B cell (primary cell): ENCODE data around the gene PPP2R5E. TPM values are rescaled to one million over a fixed set of nuclear protein-coding genes. Genes with fewer than 3 reads are reported as not detected.

Experiments used
- ATAC-seq: fragments of 200-7000 bp; cut with Tn5 transposase; one replicate; pipeline ENCODE4 v1.10.0; 2021; ENCODE audit warnings: low read depth, mild to moderate bottlenecking, moderate number of reproducible peaks, moderate library complexity
- CTCF ChIA-PET: fragments of 350-600 bp; sonication (Branson Sonifier 250); formaldehyde crosslinking; loops from one replicate; lab custom pipeline; 2021; ENCODE audit warnings: antibody characterized with exemption, inconsistent platforms; lab: Charles Lee
- POLR2A ChIA-PET: fragments of 350-600 bp; sonication (Branson Sonifier 250); formaldehyde crosslinking; loops from one replicate; lab custom pipeline; 2021; ENCODE audit warnings: antibody characterized with exemption; lab: Charles Lee
- DNase-seq: peaks from one replicate; pipeline ENCODE4 v3.0.0; 2013
- H2AFZ ChIP-seq: 2 replicates; pipeline ENCODE4 v1.6.1; 2012; ENCODE audit warnings: mild to moderate bottlenecking, low read depth, low read length; ENCODE audit not compliant: insufficient read depth, poor library complexity, severe bottlenecking
- H3K27ac ChIP-seq, 2 donors: 1 replicate in 1 of 2; 2 replicates in 1 of 2; pipeline ENCODE4 v1.5.1; 2012 to 2013; ENCODE audit warnings: low read length in 2 of 2, mild to moderate bottlenecking in 2 of 2, moderate library complexity in 1 of 2
- H3K27me3 ChIP-seq, 4 experiments: fragments of 200-600 bp in 1 of 4; sonication (generic) in 1 of 4; replicated peaks in 1 of 4; 1 replicate in 2 of 4; 2 replicates in 2 of 4; pipeline versions ENCODE4 v1.6.1 to v1.7.0; 2013 to 2016; ENCODE audit warnings: low read length in 3 of 4, mild to moderate bottlenecking in 2 of 4, mixed read lengths in 1 of 4, moderate library complexity in 1 of 4; ENCODE audit not compliant: insufficient read depth in 4 of 4, control insufficient read depth in 3 of 4; ENCODE audit errors: control extremely low read depth in 1 of 4
- H3K36me3 ChIP-seq, 2 experiments: replicated peaks in 1 of 2; 1 replicate in 1 of 2; 2 replicates in 1 of 2; pipeline versions ENCODE4 v1.6.1 to v1.7.1; 2013; ENCODE audit warnings: low read length in 1 of 2; ENCODE audit not compliant: insufficient read depth in 2 of 2, control insufficient read depth in 1 of 2; ENCODE audit errors: control extremely low read depth in 1 of 2, extremely low read depth in 1 of 2
- H3K4me1 ChIP-seq, 2 donors: fragments of 200-600 bp in 1 of 2; sonication (generic) in 1 of 2; 1 replicate in 1 of 2; 2 replicates in 1 of 2; pipeline versions ENCODE4 v1.5.1 to v1.6.1; 2013 to 2017; ENCODE audit warnings: low read length in 2 of 2; ENCODE audit not compliant: control insufficient read depth in 2 of 2, insufficient read depth in 2 of 2
- H3K4me2 ChIP-seq: replicated peaks from 2 replicates; pipeline ENCODE3; 2012; ENCODE audit warnings: mild to moderate bottlenecking, low read depth, low read length; ENCODE audit not compliant: poor library complexity, severe bottlenecking
- H3K4me3 ChIP-seq, 5 experiments: fragments of 200-600 bp in 1 of 5; sonication (generic) in 1 of 5; 1 replicate in 3 of 5; 2 replicates in 2 of 5; pipeline versions ENCODE4 v1.5.1 to v1.7.0; 2011 to 2016; ENCODE audit warnings: low read length in 4 of 5, mild to moderate bottlenecking in 4 of 5, low read depth in 2 of 5, control low read depth in 1 of 5, moderate library complexity in 1 of 5; ENCODE audit not compliant: insufficient read depth in 1 of 5; ENCODE audit errors: control extremely low read depth in 1 of 5, extremely low read depth in 1 of 5
- H3K79me2 ChIP-seq: fragments of 200-600 bp; sonication (generic); one replicate; pipeline ENCODE4 v1.6.0; 2016; ENCODE audit warnings: low read length; ENCODE audit not compliant: control insufficient read depth, insufficient read depth
- H3K9ac ChIP-seq: fragments of 200-600 bp; sonication (generic); 2 replicates; pipeline ENCODE4 v1.6.1; 2017; ENCODE audit warnings: mild to moderate bottlenecking, low read length, moderate library complexity
- H3K9me3 ChIP-seq, 3 donors: one replicate each; pipeline versions ENCODE4 v1.6.1 to v1.7.1; 2013; ENCODE audit warnings: low read length in 2 of 3; ENCODE audit not compliant: control insufficient read depth in 2 of 3, insufficient read depth in 1 of 3; ENCODE audit errors: control extremely low read depth in 1 of 3
- H4K20me1 ChIP-seq: 2 replicates; pipeline ENCODE4 v1.6.0; 2012; ENCODE audit warnings: mild to moderate bottlenecking, low read length; ENCODE audit not compliant: insufficient read depth, control insufficient read depth, poor library complexity, severe bottlenecking
- H3K27ac Mint-ChIP-seq: one replicate; pipeline ENCODE4 v1.8.0; 2021; ENCODE audit warnings: mixed read lengths
- H3K27me3 Mint-ChIP-seq: one replicate; pipeline ENCODE4 v1.8.0; 2021; ENCODE audit warnings: mixed read lengths
- H3K4me1 Mint-ChIP-seq: one replicate; pipeline ENCODE4 v1.8.0; 2021; ENCODE audit warnings: mixed read lengths
- H3K4me3 Mint-ChIP-seq: one replicate; pipeline ENCODE4 v1.8.0; 2021; ENCODE audit warnings: mixed read lengths
- H3K9me3 Mint-ChIP-seq: one replicate; pipeline ENCODE4 v1.8.0; 2022; ENCODE audit warnings: mixed read lengths; ENCODE audit not compliant: insufficient read depth
- CTCF ChIP-seq: fragments of 200-600 bp; IDR thresholded peaks from one replicate; pipeline ENCODE4 v1.8.0; 2022; ENCODE audit warnings: antibody characterized with exemption, mild to moderate bottlenecking
- EZH2 ChIP-seq: IDR thresholded peaks from 2 replicates; pipeline ENCODE4 v1.6.1; 2012; ENCODE audit warnings: borderline replicate concordance, low read depth, mild to moderate bottlenecking, moderate library complexity, low read length; ENCODE audit not compliant: insufficient read depth, poor library complexity, severe bottlenecking
- WGBS: methylation state at CpG from one replicate; pipeline ENCODE4 v1.1.5; 2013; ENCODE audit warnings: missing lambda C conversion rate; ENCODE audit not compliant: insufficient coverage; 5-methylcytosine and 5-hydroxymethylcytosine counted together
- intact Hi-C: fragments of 100-400 bp; cut with micrococcal nuclease; formaldehyde crosslinking; loops from one replicate; pipeline ENCODE4 v1.10.0; 2022
- polyA plus RNA-seq: library from polyadenylated mRNA; depleted of rRNA; stranded (reverse); fragments of >200 nt; gene quantifications from 2 replicates; pipeline ENCODE4 v1.2.3, GENCODE V29; 2012
- total RNA-seq, 2 donors: library from RNA; stranded (reverse); fragments of 120-200 nt in 1 of 2; gene quantifications; 1 replicate in 1 of 2; 2 replicates in 1 of 2; pipeline versions ENCODE4 v1.2.3 to v1.2.4, GENCODE V29; 2013 to 2022

PPP2R5E gene
- total and polyA plus RNA-seq, 2 donors (not counting 1 experiment from before 2014, with no cell fraction given): 6.3 to 40.6 TPM

DNA sequence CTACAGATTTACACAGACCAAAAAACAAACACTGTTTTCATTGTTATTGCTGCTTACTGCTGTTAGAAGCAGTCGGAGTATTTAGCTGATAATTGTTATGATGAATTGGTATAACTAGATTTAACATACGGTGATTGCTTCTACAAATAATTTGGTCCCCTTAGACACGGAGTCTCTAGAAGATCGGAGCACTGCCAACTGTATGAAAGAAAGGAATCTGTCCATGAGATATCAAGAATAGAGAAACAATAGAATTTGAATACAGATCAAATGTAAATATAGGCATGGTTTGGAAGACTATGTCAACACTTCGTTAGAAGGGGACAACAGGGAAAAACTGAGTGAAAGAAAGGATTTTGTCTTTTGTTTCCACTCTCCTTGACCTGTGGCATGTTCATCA lies 110.9 kb downstream of the PPP2R5E start:
- DNase-seq: no peak
- Histone ChIP-seq H3K27me3 (no peaks in the 10 kb centered on the region), H3K36me3 (no peaks in the 10 kb centered on the region), H3K79me2 (peaks cover 51% of the 10 kb centered on the region), H3K4me3 (no peak overlapping the region), H3K9me3 (no peaks in the 10 kb centered on the region), H3K27ac (no peak overlapping the region), H3K9ac (no peak overlapping the region), H4K20me1 (peaks cover 27% of the 10 kb centered on the region), H3K4me1 (peaks cover 4 to 5% of the 10 kb centered on the region in 2 donors), H2AFZ (no peak overlapping the region), H3K4me2 (no peak overlapping the region)
- Mint-ChIP-seq H3K4me3 (no peak overlapping the region), H3K27ac (no peak overlapping the region), H3K9me3 (no peaks in the 10 kb centered on the region), H3K27me3 (no peaks in the 10 kb centered on the region), H3K4me1 (peaks cover 49% of the 10 kb centered on the region)
- whole genome bisulfite sequencing: 100% methylated on average over 1 of the region's 5 CpGs
- no peak for TF ChIP-seq CTCF
- TF ChIP-seq EZH2: no peak
- ChIA-PET POLR2A (interaction anchor here (0.6 to 0.7 kb wide), 2 partner anchors 26 to 41 kb away, joined by 3 to 5 read pairs; no protein-coding TSS in a partner anchor), CTCF (no interaction called here)
- intact Hi-C loops: no loop called here
- ATAC-seq: no peak

DNA sequence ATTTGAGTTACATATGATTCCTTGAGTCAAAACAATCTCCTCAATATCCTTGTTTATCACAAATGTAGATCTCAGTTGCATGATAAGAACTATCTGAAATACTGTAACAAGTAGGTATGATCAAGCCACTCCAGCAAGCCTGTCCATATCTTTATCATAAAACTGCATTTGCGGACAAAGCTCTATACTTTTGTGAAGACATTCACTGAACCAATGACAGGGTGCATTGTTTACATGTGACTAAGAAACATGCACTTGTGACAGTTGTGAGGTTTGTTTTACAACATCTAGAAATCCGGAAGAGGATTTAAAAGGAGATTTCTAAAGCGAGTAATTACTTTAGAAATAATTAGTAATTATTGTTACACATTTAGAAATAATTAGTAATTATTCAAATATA lies 111.7 kb downstream of the PPP2R5E start:
- Histone ChIP-seq H3K27me3 (no peaks in the 10 kb centered on the region), H3K9ac (no peak overlapping the region), H3K4me1 (peaks cover 4 to 5% of the 10 kb centered on the region in 2 donors), H3K4me2 (no peak overlapping the region), H3K27ac (no peak overlapping the region), H3K9me3 (no peaks in the 10 kb centered on the region), H3K36me3 (no peaks in the 10 kb centered on the region), H3K4me3 (no peak overlapping the region), H4K20me1 (peaks cover 19% of the 10 kb centered on the region), H3K79me2 (peaks cover 48% of the 10 kb centered on the region), H2AFZ (no peak overlapping the region)
- TF ChIP-seq CTCF (no peak), EZH2 (no peak)
- Mint-ChIP-seq H3K27me3 (no peaks in the 10 kb centered on the region), H3K27ac (no peak overlapping the region), H3K4me1 (peaks cover 42% of the 10 kb centered on the region), H3K9me3 (no peaks in the 10 kb centered on the region), H3K4me3 (no peak overlapping the region)
- ChIA-PET POLR2A (no interaction called here), CTCF (no interaction called here)
- intact Hi-C loops: no loop called here
- WGBS: no CpG with 5 or more reads among the region's 3 CpGs
- ATAC-seq: no peak
- no peak for DNase-seq
